SJCRH30 (cell line): ENCODE results near the gene BLTP3B. TPM values are rescaled to one million over a fixed set of nuclear protein-coding genes. Genes with fewer than 3 reads are reported as not detected.
"Not testable (repeated sequence)": the region's sequence is repeated elsewhere in the genome, so short reads cannot be mapped to it uniquely, and the experiment has no call there.

Experiments used
- DNase-seq, 2 experiments: peaks; one replicate each; pipeline ENCODE4 v3.0.0-alpha.2; 2015 to 2020
- H3K27ac ChIP-seq: fragments of 250-450 bp; sonication (Bioruptor Pico); 2 replicates; pipeline ENCODE4 v1.5.1; 2020; ENCODE audit warnings: mild to moderate bottlenecking, moderate library complexity
- H3K27me3 ChIP-seq: fragments of 250-450 bp; sonication (Bioruptor Pico); 2 replicates; pipeline ENCODE4 v1.5.1; 2020; ENCODE audit warnings: mild to moderate bottlenecking, moderate library complexity
- H3K36me3 ChIP-seq: fragments of 250-450 bp; sonication (Bioruptor Pico); 2 replicates; pipeline ENCODE4 v1.5.1; 2020; ENCODE audit warnings: mild to moderate bottlenecking, moderate library complexity
- H3K4me1 ChIP-seq: fragments of 250-450 bp; sonication (Bioruptor Pico); 2 replicates; pipeline ENCODE4 v1.5.1; 2020; ENCODE audit warnings: mild to moderate bottlenecking, moderate library complexity
- H3K4me3 ChIP-seq: fragments of 250-450 bp; sonication (Bioruptor Pico); 2 replicates; pipeline ENCODE4 v1.5.1; 2020; ENCODE audit warnings: mild to moderate bottlenecking, moderate library complexity
- H3K9me3 ChIP-seq: fragments of 250-450 bp; sonication (Bioruptor Pico); replicated peaks from 2 replicates; pipeline ENCODE4 v1.5.1; 2020; ENCODE audit warnings: mild to moderate bottlenecking, moderate library complexity
- total RNA-seq: library from RNA; depleted of rRNA; stranded (reverse); fragments of >200 nt; shearing (Covaris generic); gene quantifications from 2 replicates; pipeline ENCODE4 v1.2.3, GENCODE V29; 2014; rRNA removed

The BLTP3B gene
- 27.1 and 33.6 TPM in 2 replicates for total RNA-seq

- no peaks in the 10 kb centered on the region for H3K27me3 ChIP-seq
- peak; percentile 89 to 91 for DNase-seq
Measured at GRCh38 chr12:100142851-100143559, at the start of gene BLTP3B. BLTP3B (minus strand) TSS chr12:100142874; CDS start chr12:100142635, 239 bp downstream.

GRCh38 chr12:100189636-100190394 lies 47.1 kb upstream of the BLTP3B start:
- no peaks in the 10 kb centered on the region for H3K4me1 ChIP-seq
- no peak for DNase-seq
- no peaks in the 10 kb centered on the region for H3K27me3 ChIP-seq
- H3K36me3 ChIP-seq: no peaks in the 10 kb centered on the region
- no peaks in the 10 kb centered on the region for H3K9me3 ChIP-seq
- H3K27ac ChIP-seq: no peak overlapping the region
- H3K4me3 ChIP-seq: no peak overlapping the region

More at GRCh38 chr12:100142851-100143559, at the start of gene BLTP3B:
- Histone ChIP-seq H3K27ac (peak within 1 kb of the TSS; percentile 89), H3K9me3 (no peaks in the 10 kb centered on the region), H3K36me3 (no peaks in the 10 kb centered on the region), H3K4me1 (no peaks in the 10 kb centered on the region), H3K4me3 (peak within 1 kb of the TSS; percentile 99)

- DNase-seq, H3K9me3 ChIP-seq, H3K36me3 ChIP-seq, H3K4me3 ChIP-seq, H3K27me3 ChIP-seq, H3K27ac ChIP-seq, H3K4me1 ChIP-seq: not testable (repeated sequence)
Measured at GRCh38 chr12:100188888-100189635, 46.4 kb upstream of the BLTP3B start.

GRCh38 chr12:100187857-100188519 lies 45.3 kb upstream of the BLTP3B start:
- no peak overlapping the region for H3K4me3 ChIP-seq
- DNase-seq: no peak

GRCh38 chr12:100187068-100187467 lies 44.4 kb upstream of the BLTP3B start:
- H3K4me1 ChIP-seq: no peaks in the 10 kb centered on the region
- no peak for DNase-seq

More at GRCh38 chr12:100187857-100188519, 45.3 kb upstream of the BLTP3B start:
- H3K27me3 ChIP-seq: no peaks in the 10 kb centered on the region
- H3K9me3 ChIP-seq: no peaks in the 10 kb centered on the region
- H3K27ac ChIP-seq: no peak overlapping the region
- no peaks in the 10 kb centered on the region for H3K4me1 ChIP-seq
- H3K36me3 ChIP-seq: no peaks in the 10 kb centered on the region

GRCh38 chr12:100186071-100186470 lies 43.4 kb upstream of the BLTP3B start:
- H3K4me3 ChIP-seq: no peak overlapping the region
- H3K27me3 ChIP-seq: no peaks in the 10 kb centered on the region
- H3K9me3 ChIP-seq: no peaks in the 10 kb centered on the region
- no peaks in the 10 kb centered on the region for H3K36me3 ChIP-seq
- no peak overlapping the region for H3K27ac ChIP-seq
- no peaks in the 10 kb centered on the region for H3K4me1 ChIP-seq
- no peak for DNase-seq

More at GRCh38 chr12:100187068-100187467, 44.4 kb upstream of the BLTP3B start:
- Histone ChIP-seq H3K27ac (no peak overlapping the region), H3K9me3 (no peaks in the 10 kb centered on the region), H3K4me3 (no peak overlapping the region), H3K27me3 (no peaks in the 10 kb centered on the region), H3K36me3 (no peaks in the 10 kb centered on the region)

- Histone ChIP-seq H3K36me3 (no peaks in the 10 kb centered on the region), H3K27me3 (no peaks in the 10 kb centered on the region), H3K9me3 (no peaks in the 10 kb centered on the region), H3K4me3 (no peak overlapping the region), H3K4me1 (no peaks in the 10 kb centered on the region), H3K27ac (no peak overlapping the region)
- DNase-seq: no peak
Measured at GRCh38 chr12:100185361-100185894, 42.8 kb upstream of the BLTP3B start.

GRCh38 chr12:100184549-100185145 lies 42.0 kb upstream of the BLTP3B start:
- Histone ChIP-seq H3K36me3 (no peaks in the 10 kb centered on the region), H3K4me1 (no peaks in the 10 kb centered on the region), H3K27ac (no peak overlapping the region), H3K4me3 (no peak overlapping the region), H3K9me3 (no peaks in the 10 kb centered on the region), H3K27me3 (no peaks in the 10 kb centered on the region)
- no peak for DNase-seq

GRCh38 chr12:100179252-100179651 lies 36.6 kb upstream of the BLTP3B start:
- Histone ChIP-seq H3K27me3 (no peaks in the 10 kb centered on the region), H3K36me3 (no peaks in the 10 kb centered on the region), H3K4me1 (no peaks in the 10 kb centered on the region), H3K9me3 (no peaks in the 10 kb centered on the region), H3K4me3 (no peak overlapping the region), H3K27ac (no peak overlapping the region)
- no peak for DNase-seq

GRCh38 chr12:100176493-100176892 lies 33.8 kb upstream of the BLTP3B start:
- not testable (repeated sequence) for H3K27ac ChIP-seq, DNase-seq, H3K9me3 ChIP-seq, H3K4me1 ChIP-seq, H3K27me3 ChIP-seq, H3K4me3 ChIP-seq, H3K36me3 ChIP-seq

- Histone ChIP-seq H3K9me3 (no peaks in the 10 kb centered on the region), H3K27ac (no peak overlapping the region), H3K36me3 (no peaks in the 10 kb centered on the region), H3K27me3 (no peaks in the 10 kb centered on the region), H3K4me3 (no peak overlapping the region), H3K4me1 (peaks cover 6% of the 10 kb centered on the region; the same call in 1 of the 2 replicates)
- DNase-seq: no peak
Measured at GRCh38 chr12:100174495-100174894, 31.8 kb upstream of the BLTP3B start.

- peaks cover 6% of the 10 kb centered on the region; the same call in 1 of the 2 replicates for H3K4me1 ChIP-seq
- no peaks in the 10 kb centered on the region for H3K27me3 ChIP-seq
- no peak for DNase-seq
- no peak overlapping the region for H3K4me3 ChIP-seq
- H3K9me3 ChIP-seq: no peaks in the 10 kb centered on the region
- H3K36me3 ChIP-seq: no peaks in the 10 kb centered on the region
- no peak overlapping the region for H3K27ac ChIP-seq
Measured at GRCh38 chr12:100173111-100173510, 30.4 kb upstream of the BLTP3B start.

- Histone ChIP-seq H3K9me3 (no peaks in the 10 kb centered on the region), H3K27ac (no peak overlapping the region), H3K4me3 (no peak overlapping the region), H3K27me3 (no peaks in the 10 kb centered on the region), H3K4me1 (peaks cover 12% of the 10 kb centered on the region), H3K36me3 (no peaks in the 10 kb centered on the region)
- peak; percentile 32 to 64 for DNase-seq
Measured at GRCh38 chr12:100171248-100171647, 28.6 kb upstream of the BLTP3B start.

GRCh38 chr12:100170313-100170858 lies 27.7 kb upstream of the BLTP3B start:
- H3K27ac ChIP-seq: no peak overlapping the region
- peaks cover 16% of the 10 kb centered on the region for H3K4me1 ChIP-seq
- H3K27me3 ChIP-seq: no peaks in the 10 kb centered on the region
- DNase-seq: no peak
- no peaks in the 10 kb centered on the region for H3K36me3 ChIP-seq
- no peaks in the 10 kb centered on the region for H3K9me3 ChIP-seq
- no peak overlapping the region for H3K4me3 ChIP-seq
